Tibial artery (tissue), 4 donors: ENCODE results near the gene MAP2K5.

Source experiments
- DNase-seq, 2 donors: peaks; one replicate each; pipeline ENCODE4 v3.0.0-alpha.2; 2019
- H3K27ac ChIP-seq, 2 donors: fragments of 200-600 bp; sonication (generic) in 1 of 2; 1 replicate in 1 of 2; 2 replicates in 1 of 2; pipeline ENCODE4 v1.5.1; 2018 to 2019; ENCODE audit warnings: mild to moderate bottlenecking in 1 of 2
- H3K27me3 ChIP-seq, 2 donors: fragments of 200-600 bp; sonication (generic) in 1 of 2; one replicate each; pipeline versions ENCODE4 v1.5.1 to v1.6.0; 2016 to 2019
- H3K36me3 ChIP-seq, 3 donors: fragments of 200-600 bp; sonication (generic) in 2 of 3; one replicate each; pipeline ENCODE4 v1.5.1; 2016 to 2019; ENCODE audit warnings: mild to moderate bottlenecking in 2 of 3
- H3K4me1 ChIP-seq, 4 donors: fragments of 200-600 bp; sonication (generic) in 2 of 4; 1 replicate in 3 of 4; 2 replicates in 1 of 4; pipeline ENCODE4 v1.5.1; 2016 to 2019
- H3K4me3 ChIP-seq, 2 donors: fragments of 200-600 bp; sonication (generic) in 1 of 2; 1 replicate in 1 of 2; 2 replicates in 1 of 2; pipeline ENCODE4 v1.5.1; 2018 to 2019; ENCODE audit warnings: mild to moderate bottlenecking in 2 of 2
- H3K9me3 ChIP-seq, 3 donors: fragments of 200-600 bp; sonication (generic) in 1 of 3; one replicate each; pipeline ENCODE4 v1.5.1; 2016 to 2019
- CTCF ChIP-seq, 2 experiments: fragments of 200-600 bp in 1 of 2; fragments of 450-650 bp in 1 of 2; IDR thresholded peaks; one replicate each; pipeline ENCODE4 v1.5.1; 2017 to 2019; ENCODE audit warnings: antibody characterized with exemption in 2 of 2, mild to moderate bottlenecking in 1 of 2, moderate library complexity in 1 of 2
- intact Hi-C: fragments of 100-400 bp; cut with DNase I; formaldehyde crosslinking; loops from one replicate; pipeline ENCODE4 v1.15.0; 2023; ENCODE audit warnings: low total_unique reads

Gene MAP2K5

DNA sequence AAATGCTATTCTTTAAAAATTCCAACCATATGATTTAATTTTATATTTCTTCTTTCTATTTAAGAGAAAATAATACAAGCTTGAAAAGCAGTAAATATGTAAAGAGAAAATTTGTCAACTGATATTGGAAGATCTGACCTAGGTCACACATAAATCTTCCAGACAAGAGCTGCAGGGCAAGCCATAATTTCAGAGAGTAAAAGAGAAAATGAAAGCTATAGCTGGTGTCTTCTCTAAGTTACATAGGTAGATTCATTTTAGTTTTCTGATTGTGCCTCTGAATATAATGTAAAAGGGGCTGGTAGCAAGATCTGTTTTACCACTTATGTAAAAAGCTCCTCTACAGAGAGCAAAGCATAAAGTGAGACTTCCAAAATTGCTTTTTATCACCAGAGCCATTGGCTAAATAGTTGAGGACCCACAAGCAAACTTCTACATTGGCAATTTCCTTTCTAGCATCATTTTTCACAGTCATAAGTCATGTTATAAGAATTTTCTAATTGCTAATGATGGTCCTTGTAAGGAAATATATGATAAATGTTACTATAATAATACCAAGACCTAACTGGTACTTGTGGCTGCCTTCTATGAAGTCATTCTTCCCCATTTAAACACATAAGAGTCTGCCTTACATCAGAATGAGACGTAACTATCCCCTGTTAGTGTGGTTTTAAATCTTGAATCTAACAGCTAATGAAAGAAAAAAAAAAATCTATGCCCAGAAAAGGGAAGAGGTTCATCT, 202.0 kb downstream of the MAP2K5 start:
- intact Hi-C loops, result no loop called here
- H3K36me3 ChIP-seq, result peaks cover 0 to 11% (median 0%) of the 10 kb centered on the region in 3 donors
- no peak for TF ChIP-seq CTCF (IDR thresholded peaks at IDR 0.05)
- H3K4me3 ChIP-seq, result no peak overlapping the region
- no peak overlapping the region for H3K27ac ChIP-seq
- no peaks in the 10 kb centered on the region for H3K27me3 ChIP-seq
- no peak for DNase-seq
- no peaks in the 10 kb centered on the region for H3K9me3 ChIP-seq
- no peaks in the 10 kb centered on the region for H3K4me1 ChIP-seq

DNA sequence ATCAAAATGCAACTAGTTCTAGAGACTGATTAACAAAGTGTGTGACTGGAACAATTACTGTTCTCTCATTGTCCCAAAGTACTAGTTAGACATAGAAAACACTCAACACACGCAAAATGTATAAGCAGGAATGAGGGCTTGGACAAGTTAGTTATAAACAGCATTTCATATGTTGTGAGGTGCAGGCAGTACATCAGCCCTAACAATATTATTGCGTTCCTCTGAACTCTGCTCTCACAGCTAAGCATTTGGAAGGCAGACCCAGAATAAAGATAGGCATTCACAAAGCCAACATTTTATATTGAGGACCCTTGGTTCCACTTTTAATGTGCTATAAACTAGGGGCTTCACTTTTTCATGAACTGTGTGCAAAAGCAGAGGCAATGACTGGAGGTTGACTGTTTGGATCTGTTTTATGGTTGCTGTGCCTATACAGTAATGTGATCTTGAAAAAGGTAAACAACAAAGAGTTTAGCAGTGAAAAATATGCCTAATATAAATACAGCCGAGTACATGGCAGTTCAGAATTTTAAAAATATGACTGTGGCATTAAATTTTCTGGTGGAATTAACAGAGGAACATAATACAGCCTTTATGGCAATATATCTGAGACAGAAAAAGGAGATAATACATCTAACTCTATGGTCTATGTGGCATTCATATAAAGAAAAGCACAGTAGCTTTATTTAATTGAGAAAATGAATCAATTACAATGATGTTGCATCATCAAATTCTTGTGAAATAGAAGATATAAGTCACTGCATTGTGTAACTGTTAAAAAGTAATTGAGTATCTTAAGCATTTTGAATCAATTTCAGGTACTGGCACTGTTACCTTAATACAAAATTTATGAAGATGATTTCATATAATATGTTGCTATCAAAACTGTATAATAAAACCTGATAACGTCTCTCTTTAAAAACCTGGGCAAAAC, 202.8 kb downstream of the MAP2K5 start:
- intact Hi-C loops, result no loop called here
- H3K27ac ChIP-seq, result no peak overlapping the region
- no peak for DNase-seq
- H3K27me3 ChIP-seq, result no peaks in the 10 kb centered on the region
- H3K4me1 ChIP-seq, result no peaks in the 10 kb centered on the region
- H3K4me3 ChIP-seq, result no peak overlapping the region
- no peaks in the 10 kb centered on the region for H3K9me3 ChIP-seq
- H3K36me3 ChIP-seq, result peaks cover 0 to 11% (median 0%) of the 10 kb centered on the region in 3 donors
- TF ChIP-seq CTCF (IDR thresholded peaks at IDR 0.05), result no peak

DNA sequence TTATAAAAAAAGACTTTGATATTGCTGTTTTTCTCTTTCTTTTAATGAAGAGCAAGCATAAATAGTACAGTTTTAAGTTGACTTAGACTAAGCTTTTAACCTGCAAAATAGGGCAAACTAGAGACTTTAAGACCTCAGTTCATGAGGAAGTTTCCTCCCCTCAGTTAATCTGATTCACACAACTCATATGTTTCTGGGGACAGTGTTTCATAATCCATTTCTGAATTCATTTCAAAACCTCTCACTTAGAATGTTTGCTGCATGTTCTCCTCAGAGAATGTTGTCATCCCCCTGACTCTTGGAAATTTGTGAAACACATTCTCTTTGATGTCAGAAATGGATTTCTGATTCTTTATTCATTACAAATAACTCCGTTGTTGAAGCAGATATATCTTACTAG, 203.5 kb downstream of the MAP2K5 start:
- H3K4me1 ChIP-seq, result no peaks in the 10 kb centered on the region
- no peak overlapping the region for H3K27ac ChIP-seq
- intact Hi-C loops, result no loop called here
- no peaks in the 10 kb centered on the region for H3K9me3 ChIP-seq
- H3K36me3 ChIP-seq, result peaks cover 0 to 11% (median 0%) of the 10 kb centered on the region in 3 donors
- TF ChIP-seq CTCF (IDR thresholded peaks at IDR 0.05), result no peak
- H3K4me3 ChIP-seq, result no peak overlapping the region
- H3K27me3 ChIP-seq, result no peaks in the 10 kb centered on the region
- DNase-seq, result no peak

DNA sequence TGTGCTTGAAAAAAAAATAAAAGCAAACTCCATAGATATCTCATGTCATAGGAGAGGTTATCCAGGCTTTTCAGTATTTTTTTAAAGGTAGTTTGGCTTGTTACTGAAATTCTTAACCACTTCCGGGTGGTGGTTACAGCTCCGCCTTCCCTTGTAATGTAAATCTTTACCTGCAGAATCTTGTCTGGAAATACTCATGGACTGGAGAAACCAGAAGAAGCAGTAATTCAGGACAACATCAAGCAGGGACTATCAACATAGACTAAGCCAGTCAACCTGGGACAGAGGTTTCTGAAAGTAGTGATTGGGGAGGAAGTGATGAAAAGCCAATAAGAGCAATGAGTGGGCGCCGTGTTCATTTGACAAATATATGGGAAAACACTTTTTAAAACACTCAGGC, 203.9 kb downstream of the MAP2K5 start:
- H3K36me3 ChIP-seq, result peaks cover 0 to 7% (median 0%) of the 10 kb centered on the region in 3 donors
- no peaks in the 10 kb centered on the region for H3K9me3 ChIP-seq
- intact Hi-C loops, result no loop called here
- TF ChIP-seq CTCF (IDR thresholded peaks at IDR 0.05), result no peak
- no peak overlapping the region for H3K27ac ChIP-seq
- no peak overlapping the region for H3K4me3 ChIP-seq
- H3K27me3 ChIP-seq, result no peaks in the 10 kb centered on the region
- DNase-seq, result no peak
- H3K4me1 ChIP-seq, result no peaks in the 10 kb centered on the region

GRCh38 chr15:67747921-67748320, 205.4 kb downstream of the MAP2K5 start:
- Histone ChIP-seq H3K27ac (no peak overlapping the region), H3K27me3 (no peaks in the 10 kb centered on the region), H3K36me3 (peaks cover 0 to 6% (median 0%) of the 10 kb centered on the region in 3 donors), H3K4me3 (no peak overlapping the region), H3K9me3 (no peaks in the 10 kb centered on the region), H3K4me1 (no peaks in the 10 kb centered on the region)
- intact Hi-C loops, result no loop called here
- DNase-seq, result no peak
- no peak for TF ChIP-seq CTCF (IDR thresholded peaks at IDR 0.05)
